GM23338 (cell line): ENCODE data around the gene PTPRJ.

Experiments
- CREB1 ChIP-seq: fragments of 250-450 bp; sonication (Bioruptor Pico); IDR thresholded peaks from 2 replicates; pipeline ENCODE4 v1.5.0; 2020; ENCODE audit warnings: low read depth, mild to moderate bottlenecking, moderate library complexity
- EZH2 ChIP-seq: fragments of 200-600 bp; sonication (generic); IDR thresholded peaks from one replicate; pipeline ENCODE4 v1.8.0; 2017; ENCODE audit warnings: antibody characterized with exemption, mild to moderate bottlenecking, low read depth; ENCODE audit not compliant: unreplicated experiment
- EZH2phosphoT487 ChIP-seq: fragments of 200-600 bp; sonication (generic); IDR thresholded peaks from one replicate; pipeline ENCODE4 v1.8.1; 2018; ENCODE audit warnings: antibody characterized with exemption; ENCODE audit not compliant: unreplicated experiment
- NANOG ChIP-seq: IDR thresholded peaks from 2 replicates; pipeline ENCODE4 v1.6.1; 2016; ENCODE audit warnings: antibody characterized with exemption, borderline replicate concordance
- POLR2AphosphoS5 ChIP-seq: IDR thresholded peaks from 2 replicates; pipeline ENCODE4 v1.6.1; 2016; ENCODE audit warnings: antibody characterized with exemption, low read depth
- STAT1 ChIP-seq: IDR thresholded peaks from one replicate; pipeline ENCODE4 v1.6.1; 2016; ENCODE audit warnings: antibody characterized with exemption; ENCODE audit not compliant: unreplicated experiment
- TF ChIP-seq, protein P1 (sequence below), 2 experiments: fragments of 200-600 bp in 1 of 2; sonication (generic) in 1 of 2; conservative IDR thresholded peaks; 2 replicates each; pipeline versions ENCODE4 v1.5.1 to v1.6.1; 2016 to 2017; ENCODE audit warnings: antibody characterized with exemption in 2 of 2, low read depth in 2 of 2, mild to moderate bottlenecking in 2 of 2, moderate library complexity in 1 of 2
- TF ChIP-seq, protein P2 (sequence below): IDR thresholded peaks from 2 replicates; pipeline ENCODE4 v1.6.1; 2016; ENCODE audit warnings: antibody characterized with exemption
- TF ChIP-seq, protein P3 (sequence below): IDR thresholded peaks from one replicate; pipeline ENCODE4 v1.6.1; 2018; ENCODE audit warnings: antibody characterized with exemption; ENCODE audit not compliant: unreplicated experiment

DNA sequence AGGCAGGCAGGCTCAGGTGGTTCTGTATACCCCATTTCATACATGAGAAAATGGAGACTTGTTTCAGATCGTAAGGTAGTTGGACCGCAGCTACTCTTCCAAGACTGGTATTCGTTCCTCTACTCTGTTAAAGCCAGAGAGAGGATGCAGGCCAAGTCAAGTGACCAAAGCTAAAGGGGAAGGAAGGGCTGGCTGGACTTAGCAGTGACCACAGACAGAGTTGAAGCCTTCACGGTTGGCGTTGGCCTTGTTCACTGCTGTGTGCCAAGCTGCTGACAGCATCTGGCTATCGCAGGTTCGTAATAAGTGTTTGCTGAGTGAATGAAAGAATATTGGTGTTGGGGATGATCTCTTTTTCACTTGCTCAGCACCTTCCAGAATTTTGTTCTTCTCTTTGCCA is 64.2 kb downstream of the PTPRJ start:
- TF ChIP-seq, protein P1, sequence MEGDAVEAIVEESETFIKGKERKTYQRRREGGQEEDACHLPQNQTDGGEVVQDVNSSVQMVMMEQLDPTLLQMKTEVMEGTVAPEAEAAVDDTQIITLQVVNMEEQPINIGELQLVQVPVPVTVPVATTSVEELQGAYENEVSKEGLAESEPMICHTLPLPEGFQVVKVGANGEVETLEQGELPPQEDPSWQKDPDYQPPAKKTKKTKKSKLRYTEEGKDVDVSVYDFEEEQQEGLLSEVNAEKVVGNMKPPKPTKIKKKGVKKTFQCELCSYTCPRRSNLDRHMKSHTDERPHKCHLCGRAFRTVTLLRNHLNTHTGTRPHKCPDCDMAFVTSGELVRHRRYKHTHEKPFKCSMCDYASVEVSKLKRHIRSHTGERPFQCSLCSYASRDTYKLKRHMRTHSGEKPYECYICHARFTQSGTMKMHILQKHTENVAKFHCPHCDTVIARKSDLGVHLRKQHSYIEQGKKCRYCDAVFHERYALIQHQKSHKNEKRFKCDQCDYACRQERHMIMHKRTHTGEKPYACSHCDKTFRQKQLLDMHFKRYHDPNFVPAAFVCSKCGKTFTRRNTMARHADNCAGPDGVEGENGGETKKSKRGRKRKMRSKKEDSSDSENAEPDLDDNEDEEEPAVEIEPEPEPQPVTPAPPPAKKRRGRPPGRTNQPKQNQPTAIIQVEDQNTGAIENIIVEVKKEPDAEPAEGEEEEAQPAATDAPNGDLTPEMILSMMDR (conservative IDR thresholded peaks at IDR 0.05; ENCODE audit: low read depth in 2 of 2): no peak
- TF ChIP-seq POLR2AphosphoS5 (no peak), STAT1 (no peak), EZH2 (no peak), NANOG (no peak), EZH2phosphoT487 (no peak), CREB1 (CRISPR knock-in tag) (no peak)
- TF ChIP-seq, protein P2, sequence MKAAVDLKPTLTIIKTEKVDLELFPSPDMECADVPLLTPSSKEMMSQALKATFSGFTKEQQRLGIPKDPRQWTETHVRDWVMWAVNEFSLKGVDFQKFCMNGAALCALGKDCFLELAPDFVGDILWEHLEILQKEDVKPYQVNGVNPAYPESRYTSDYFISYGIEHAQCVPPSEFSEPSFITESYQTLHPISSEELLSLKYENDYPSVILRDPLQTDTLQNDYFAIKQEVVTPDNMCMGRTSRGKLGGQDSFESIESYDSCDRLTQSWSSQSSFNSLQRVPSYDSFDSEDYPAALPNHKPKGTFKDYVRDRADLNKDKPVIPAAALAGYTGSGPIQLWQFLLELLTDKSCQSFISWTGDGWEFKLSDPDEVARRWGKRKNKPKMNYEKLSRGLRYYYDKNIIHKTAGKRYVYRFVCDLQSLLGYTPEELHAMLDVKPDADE: no peak
- TF ChIP-seq, protein P3, sequence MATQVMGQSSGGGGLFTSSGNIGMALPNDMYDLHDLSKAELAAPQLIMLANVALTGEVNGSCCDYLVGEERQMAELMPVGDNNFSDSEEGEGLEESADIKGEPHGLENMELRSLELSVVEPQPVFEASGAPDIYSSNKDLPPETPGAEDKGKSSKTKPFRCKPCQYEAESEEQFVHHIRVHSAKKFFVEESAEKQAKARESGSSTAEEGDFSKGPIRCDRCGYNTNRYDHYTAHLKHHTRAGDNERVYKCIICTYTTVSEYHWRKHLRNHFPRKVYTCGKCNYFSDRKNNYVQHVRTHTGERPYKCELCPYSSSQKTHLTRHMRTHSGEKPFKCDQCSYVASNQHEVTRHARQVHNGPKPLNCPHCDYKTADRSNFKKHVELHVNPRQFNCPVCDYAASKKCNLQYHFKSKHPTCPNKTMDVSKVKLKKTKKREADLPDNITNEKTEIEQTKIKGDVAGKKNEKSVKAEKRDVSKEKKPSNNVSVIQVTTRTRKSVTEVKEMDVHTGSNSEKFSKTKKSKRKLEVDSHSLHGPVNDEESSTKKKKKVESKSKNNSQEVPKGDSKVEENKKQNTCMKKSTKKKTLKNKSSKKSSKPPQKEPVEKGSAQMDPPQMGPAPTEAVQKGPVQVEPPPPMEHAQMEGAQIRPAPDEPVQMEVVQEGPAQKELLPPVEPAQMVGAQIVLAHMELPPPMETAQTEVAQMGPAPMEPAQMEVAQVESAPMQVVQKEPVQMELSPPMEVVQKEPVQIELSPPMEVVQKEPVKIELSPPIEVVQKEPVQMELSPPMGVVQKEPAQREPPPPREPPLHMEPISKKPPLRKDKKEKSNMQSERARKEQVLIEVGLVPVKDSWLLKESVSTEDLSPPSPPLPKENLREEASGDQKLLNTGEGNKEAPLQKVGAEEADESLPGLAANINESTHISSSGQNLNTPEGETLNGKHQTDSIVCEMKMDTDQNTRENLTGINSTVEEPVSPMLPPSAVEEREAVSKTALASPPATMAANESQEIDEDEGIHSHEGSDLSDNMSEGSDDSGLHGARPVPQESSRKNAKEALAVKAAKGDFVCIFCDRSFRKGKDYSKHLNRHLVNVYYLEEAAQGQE: no peak
